ELF-1 (cell line): ENCODE results near the gene PTPRZ1.

ENCODE experiments used
- DNase-seq: peaks from one replicate; pipeline ENCODE4 v3.0.0-alpha.2; 2016; ENCODE audit warnings: low read depth, low spot score

PTPRZ1 gene

GRCh38 chr7:121954803-121955202 is 81.8 kb downstream of the PTPRZ1 start:
- no peak for DNase-seq

GRCh38 chr7:121957626-121958025 is 84.7 kb downstream of the PTPRZ1 start:
- DNase-seq: no peak

GRCh38 chr7:121960678-121961077 is 87.7 kb downstream of the PTPRZ1 start:
- no peak for DNase-seq

- DNase-seq: peak; percentile 23
Measured at GRCh38 chr7:121961089-121961867, 88.3 kb downstream of the PTPRZ1 start.

DNA sequence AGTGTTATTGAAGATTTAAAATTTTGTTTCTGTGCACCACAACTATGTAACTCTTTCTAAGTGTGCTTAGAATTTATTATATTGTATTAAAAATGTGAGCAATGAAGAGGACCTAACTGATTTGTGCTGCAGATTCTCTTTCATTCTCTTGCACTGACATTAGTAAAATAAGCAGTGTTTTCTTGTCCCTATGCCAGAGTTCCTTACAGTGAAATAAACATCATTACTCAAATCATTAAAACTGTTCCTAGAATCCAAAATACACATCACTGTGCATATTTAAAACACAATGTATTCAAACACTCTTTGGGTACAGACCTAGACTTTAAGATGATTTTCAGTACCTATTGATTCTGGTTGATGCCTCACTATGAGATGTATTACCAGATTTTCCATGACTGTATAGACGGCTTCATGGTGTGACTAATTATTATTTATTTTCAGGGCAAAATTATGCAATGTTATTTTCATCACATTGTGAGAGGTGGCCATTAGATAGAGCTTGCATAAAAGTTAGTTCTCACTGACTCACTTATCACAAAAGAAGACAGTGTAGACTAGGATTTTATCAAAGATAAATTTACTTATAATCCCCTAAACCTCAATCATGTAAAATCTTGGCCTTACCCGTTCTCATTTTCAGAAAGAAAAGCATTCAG is 93.4 kb downstream of the PTPRZ1 start:
- DNase-seq: no peak

GRCh38 chr7:121966935-121967332 is 94.0 kb downstream of the PTPRZ1 start:
- no peak for DNase-seq

GRCh38 chr7:121985476-121986030 is 112.6 kb downstream of the PTPRZ1 start:
- DNase-seq: peak; percentile 6

DNA sequence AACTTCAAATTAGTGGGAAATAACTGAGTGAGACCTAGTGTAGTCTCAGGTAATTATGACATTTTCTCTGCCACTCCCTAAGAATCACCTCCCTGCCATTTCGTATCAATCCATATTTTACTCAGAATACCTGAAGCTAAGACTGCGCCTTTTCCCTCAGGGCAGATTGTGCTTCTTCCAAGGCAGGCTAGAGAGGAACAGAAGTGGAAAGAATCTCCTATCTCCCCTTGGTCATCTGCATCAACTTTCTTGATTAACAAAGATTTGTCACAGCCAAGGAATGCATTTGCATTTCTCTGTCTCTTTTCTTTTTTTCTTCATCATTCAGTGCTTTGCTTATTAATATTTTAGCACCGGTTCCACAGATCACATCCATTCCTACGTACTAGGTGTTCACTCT is 119.1 kb downstream of the PTPRZ1 start:
- no peak for DNase-seq

DNA sequence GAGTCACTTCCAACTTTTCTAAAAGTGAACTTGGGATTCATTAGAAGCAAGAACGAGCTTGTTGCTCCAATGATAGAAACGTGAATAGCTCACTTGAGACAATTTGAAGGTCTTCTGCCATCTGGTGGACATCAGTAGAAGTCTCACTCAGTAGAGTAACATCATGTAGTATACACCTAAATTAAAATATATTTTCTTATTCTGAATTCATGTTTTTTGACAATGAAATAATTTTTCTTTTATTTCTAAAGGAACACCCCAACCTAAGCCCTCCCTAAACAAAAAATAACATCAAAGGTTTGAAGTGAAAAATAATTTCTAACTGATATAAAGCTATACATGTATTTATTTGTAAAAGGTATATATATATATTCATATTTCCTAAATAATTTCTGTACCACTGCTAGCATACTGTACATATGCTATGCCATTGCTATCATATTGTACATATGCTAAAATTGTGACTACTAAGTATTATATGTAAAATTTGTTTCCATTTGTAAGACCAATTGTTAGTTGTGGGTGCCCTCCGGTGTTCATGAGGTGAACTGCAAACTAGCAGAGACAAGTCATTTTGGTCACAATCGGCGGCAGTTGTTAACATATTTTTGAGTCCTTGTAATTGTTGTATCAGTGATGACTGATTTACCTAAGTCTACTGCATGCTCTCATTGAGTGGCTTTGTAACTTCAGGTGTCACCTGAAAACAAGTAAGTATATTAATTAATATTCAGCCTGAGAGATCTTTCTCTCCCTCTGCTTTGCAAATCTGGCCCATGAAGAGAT is 121.9 kb downstream of the PTPRZ1 start:
- peak; percentile 24 for DNase-seq

- DNase-seq: no peak
Measured at GRCh38 chr7:122006687-122007086, 133.7 kb downstream of the PTPRZ1 start.

GRCh38 chr7:122010116-122010515 is 137.2 kb downstream of the PTPRZ1 start:
- no peak for DNase-seq

- DNase-seq: no peak
Measured at GRCh38 chr7:122013065-122013464, 140.1 kb downstream of the PTPRZ1 start.

- DNase-seq: no peak
Measured at GRCh38 chr7:122013630-122014029, 140.7 kb downstream of the PTPRZ1 start.

DNA sequence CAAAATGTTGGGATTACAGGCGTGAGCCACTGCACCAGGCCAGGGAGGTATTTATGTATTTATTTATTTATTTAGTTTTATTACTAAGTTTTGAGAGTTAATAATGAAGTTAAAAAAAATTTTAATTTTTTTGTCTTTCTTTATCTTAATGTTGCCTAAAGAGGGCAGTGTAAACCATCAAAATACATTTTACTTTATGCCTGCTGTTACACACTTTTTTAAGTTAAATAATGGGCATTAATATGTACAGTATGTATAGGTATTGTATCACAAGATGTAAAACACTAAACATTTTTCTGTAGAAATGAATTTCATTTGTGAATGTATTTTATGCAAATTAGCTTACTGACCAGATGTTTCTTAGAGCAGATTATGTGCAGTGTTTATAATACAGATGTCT is 141.7 kb downstream of the PTPRZ1 start:
- no peak for DNase-seq

- DNase-seq: no peak
Measured at GRCh38 chr7:122018032-122018431, 145.1 kb downstream of the PTPRZ1 start.

- DNase-seq: no peak
Measured at GRCh38 chr7:122027058-122027457, 154.1 kb downstream of the PTPRZ1 start.

DNA sequence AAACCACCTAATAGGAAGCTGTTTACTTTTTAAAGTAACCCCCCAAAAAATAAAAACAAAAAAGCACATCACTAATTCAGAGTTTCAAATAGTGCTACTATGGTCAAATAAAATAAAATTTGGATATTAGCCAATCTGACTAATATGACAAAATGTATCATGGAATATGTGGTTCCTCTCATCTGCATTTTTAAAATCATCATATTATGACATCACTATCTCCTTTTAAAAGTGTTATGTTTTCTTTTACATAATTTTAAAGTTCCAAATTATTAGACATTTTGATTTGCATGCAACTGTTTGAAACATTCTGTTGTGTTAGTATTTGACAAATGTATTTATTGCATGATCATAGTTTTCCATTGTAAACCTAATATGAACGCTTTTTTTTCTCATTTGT is 160.7 kb downstream of the PTPRZ1 start:
- no peak for DNase-seq

DNA sequence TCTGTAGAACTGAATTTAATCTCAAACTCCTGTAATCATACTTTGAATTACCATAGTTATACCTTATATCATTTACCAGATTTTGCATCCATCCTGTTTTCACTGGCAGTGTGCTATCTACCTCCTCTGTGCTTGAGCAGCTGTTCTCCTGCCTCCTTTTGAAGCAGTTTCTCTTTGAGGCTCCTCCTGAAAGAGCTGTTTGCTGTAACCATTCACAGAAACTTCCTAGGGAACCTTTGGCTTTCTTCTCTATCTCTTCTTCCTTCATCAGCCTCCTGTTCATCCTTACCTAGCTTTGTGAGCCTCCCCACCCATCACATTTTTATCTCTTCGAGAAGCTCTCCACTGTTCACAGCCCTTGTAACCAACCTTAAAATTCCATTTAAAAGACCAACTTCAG is 162.9 kb downstream of the PTPRZ1 start:
- no peak for DNase-seq

DNA sequence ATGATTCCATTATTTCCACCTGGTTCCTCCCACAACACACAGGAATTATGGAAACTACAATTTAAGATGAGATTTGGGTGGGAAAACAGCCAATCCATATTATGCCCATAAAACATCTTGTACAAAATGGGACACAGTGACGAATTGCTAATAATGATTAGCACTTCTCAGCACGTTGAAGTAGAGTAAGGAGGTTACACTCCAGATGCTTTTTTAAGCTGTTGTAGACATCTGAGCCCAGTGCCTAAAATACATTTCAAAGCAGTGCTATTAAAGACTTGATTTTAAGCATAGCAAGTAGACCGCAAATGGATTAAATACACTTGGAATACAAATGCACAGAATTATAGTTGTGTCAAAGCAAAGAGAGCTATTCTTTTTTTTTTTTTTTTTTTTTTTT is 165.2 kb downstream of the PTPRZ1 start:
- DNase-seq: no peak

DNA sequence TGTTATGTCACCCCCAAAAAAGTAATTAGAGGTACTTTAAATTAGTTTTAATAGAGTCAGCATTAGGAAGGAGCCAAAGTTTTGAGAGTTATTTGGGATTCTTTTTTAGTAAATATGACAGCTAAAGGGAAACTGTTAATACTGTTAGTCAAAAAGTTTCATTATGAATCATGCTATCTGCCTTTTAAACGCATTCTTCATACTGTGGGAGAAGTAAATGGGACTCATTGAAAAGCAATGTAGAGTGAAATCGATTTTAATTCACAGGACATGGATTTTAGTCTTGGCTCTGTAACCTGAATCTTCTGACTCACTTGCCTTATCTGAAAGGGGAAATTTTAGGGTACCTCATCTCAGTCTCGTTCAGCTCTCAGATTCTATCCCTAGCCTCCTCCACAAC is 165.9 kb downstream of the PTPRZ1 start:
- DNase-seq: no peak

DNA sequence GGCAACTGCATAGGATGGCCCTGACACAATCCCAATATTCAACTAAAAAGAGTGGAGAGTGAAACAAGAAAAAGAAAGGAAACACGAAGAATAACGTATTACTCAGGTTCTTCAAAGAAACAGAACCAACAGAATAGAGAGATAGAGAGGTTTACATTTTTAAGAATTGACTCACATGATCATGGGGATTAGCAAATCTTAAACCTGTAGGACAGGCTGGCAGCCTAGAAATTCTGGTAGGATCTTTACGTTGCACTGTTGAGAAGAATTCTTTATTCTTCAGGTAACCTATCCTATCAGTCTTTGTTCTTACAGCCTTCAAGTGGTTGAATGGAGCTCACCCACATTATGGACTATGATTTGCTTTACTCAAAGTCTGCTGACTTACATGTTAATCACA is 167.2 kb downstream of the PTPRZ1 start:
- no peak for DNase-seq

GRCh38 chr7:122046402-122046801 is 173.4 kb downstream of the PTPRZ1 start:
- DNase-seq: no peak
